HepG2 (cell line): Measurements from ENCODE around the gene PLEKHA3. TPM values are rescaled to one million over a fixed set of nuclear protein-coding genes. Genes with fewer than 3 reads are reported as not detected.

Experiments
- ATAC-seq: fragments of 200-7000 bp; cut with Tn5 transposase; 3 replicates; pipeline ENCODE4 v1.9.1; 2020; ENCODE audit warnings: mild to moderate bottlenecking, moderate library complexity
- BruUV-seq: library from RNA; stranded (reverse); fragments of 400-500 nt; replicated peaks from 2 replicates; lab custom pipeline; 2021; lab: Mats Ljungman, UMichigan
- CTCF ChIA-PET: fragments of 300-600 bp; formaldehyde crosslinking; extraction: SDS; loops from one replicate; lab custom pipeline; 2021; ENCODE audit warnings: low total read pairs, inconsistent platforms, low intra/inter-chr PET ratio; lab: Yijun Ruan, JAX
- POLR2A ChIA-PET: fragments of 350-600 bp; sonication (Branson Sonifier 250); formaldehyde crosslinking; loops from one replicate; lab custom pipeline; 2020; ENCODE audit warnings: antibody characterized with exemption, inconsistent platforms; lab: Yijun Ruan, JAX
- DNase-seq: peaks from one replicate; pipeline ENCODE4 v3.0.0-alpha.2; 2015; ENCODE audit warnings: low spot score
- FAIRE-seq: peaks from 3 replicates; lab custom pipeline; 2011; peaks lifted over from hg19 to GRCh38; lab: Jason Lieb, UNC
- H2AFZ ChIP-seq: one replicate; pipeline ENCODE4 v1.6.1; 2011; ENCODE audit warnings: low read length, inconsistent platforms
- H3K27ac ChIP-seq: fragments of 300-600 bp; 3 replicates; pipeline ENCODE4 v1.8.0; 2011; ENCODE audit warnings: mixed run types, mild to moderate bottlenecking, mixed read lengths, low read length, inconsistent platforms; ENCODE audit not compliant: insufficient read depth; ENCODE audit errors: extremely low read length
- H3K27me3 ChIP-seq, 2 experiments: fragments of 200-600 bp in 1 of 2; 2 replicates in 1 of 2; 3 replicates in 1 of 2; pipeline versions ENCODE4 v1.6.0 to v1.8.0; 2011; ENCODE audit warnings: low read length in 2 of 2, mild to moderate bottlenecking in 2 of 2, moderate library complexity in 2 of 2, inconsistent platforms in 1 of 2; ENCODE audit not compliant: insufficient read depth in 2 of 2, control insufficient read depth in 1 of 2
- H3K36me3 ChIP-seq, 2 experiments: fragments of 200-600 bp in 1 of 2; replicated peaks in 1 of 2; 2 replicates in 1 of 2; 3 replicates in 1 of 2; pipeline versions ENCODE4 v1.5.1 to v1.8.0; 2011; ENCODE audit warnings: low read length in 2 of 2, inconsistent platforms in 1 of 2; ENCODE audit not compliant: insufficient read depth in 2 of 2, control insufficient read depth in 1 of 2
- H3K4me1 ChIP-seq: 2 replicates; pipeline ENCODE4 v1.5.1; 2012; ENCODE audit warnings: low read length, inconsistent platforms; ENCODE audit not compliant: insufficient read depth
- H3K4me2 ChIP-seq: 2 replicates; pipeline ENCODE4 v1.6.0; 2011; ENCODE audit warnings: low read depth, low read length, inconsistent platforms
- H3K4me3 ChIP-seq, 3 experiments: fragments of 200-600 bp in 1 of 3; sonication (generic), shearing (Covaris generic) in 1 of 3; replicated peaks in 1 of 3; 2 replicates each; pipeline ENCODE4 v1.5.1; 2011 to 2016; ENCODE audit warnings: low read length in 3 of 3, inconsistent platforms in 2 of 3, low read depth in 2 of 3, mild to moderate bottlenecking in 2 of 3, control low read depth in 1 of 3, mixed read lengths in 1 of 3; ENCODE audit not compliant: insufficient read depth in 1 of 3
- H3K79me2 ChIP-seq: one replicate; pipeline ENCODE4 v1.6.1; 2011; ENCODE audit warnings: low read length, inconsistent platforms; ENCODE audit not compliant: insufficient read depth
- H3K9ac ChIP-seq: 2 replicates; pipeline ENCODE4 v1.6.0; 2011; ENCODE audit warnings: mild to moderate bottlenecking, low read depth, low read length, inconsistent platforms; ENCODE audit not compliant: insufficient read depth
- H3K9me3 ChIP-seq: 2 replicates; pipeline ENCODE4 v1.5.1; 2012; ENCODE audit warnings: mild to moderate bottlenecking, low read length
- H4K20me1 ChIP-seq: 2 replicates; pipeline ENCODE4 v1.6.0; 2011; ENCODE audit warnings: inconsistent platforms, mild to moderate bottlenecking, low read length, moderate library complexity; ENCODE audit not compliant: insufficient read depth
- ATF1 ChIP-seq: IDR thresholded peaks from 2 replicates; pipeline ENCODE4 v1.6.1; 2016; ENCODE audit warnings: mild to moderate bottlenecking, control low read depth
- ELF1 ChIP-seq: sonication (generic); formaldehyde crosslinking; IDR thresholded peaks from 2 replicates; pipeline ENCODE4 v1.4.0; 2020; ENCODE audit warnings: missing genetic modification reagents
- GTF2F1 ChIP-seq: fragments of 150-350 bp; IDR thresholded peaks from 2 replicates; pipeline ENCODE4 v1.6.1; 2014; ENCODE audit warnings: low read length
- HNF1A ChIP-seq, 2 experiments: sonication (generic) in 1 of 2; formaldehyde crosslinking in 1 of 2; IDR thresholded peaks; 2 replicates each; pipeline versions ENCODE4 v1.4.0 to v1.6.1; 2016 to 2020; ENCODE audit warnings: borderline replicate concordance in 1 of 2, low read depth in 1 of 2, mild to moderate bottlenecking in 1 of 2, missing genetic modification reagents in 1 of 2
- HNRNPH1 ChIP-seq: fragments of 200-400 bp; formaldehyde crosslinking; optimal IDR thresholded peaks from 2 replicates; pipeline ENCODE3; 2017; ENCODE audit warnings: mild to moderate bottlenecking, low read depth, low read length
- JUNB ChIP-seq: sonication (generic); formaldehyde crosslinking; IDR thresholded peaks from 2 replicates; pipeline ENCODE4 v1.8.0; 2022; ENCODE audit warnings: missing genetic modification reagents, mild to moderate bottlenecking, borderline replicate concordance
- MBD4 ChIP-seq: IDR thresholded peaks from 2 replicates; pipeline ENCODE4 v1.6.1; 2012; ENCODE audit warnings: low read length, inconsistent platforms, borderline replicate concordance
- THYN1 ChIP-seq: sonication (generic); formaldehyde crosslinking; IDR thresholded peaks from 2 replicates; pipeline ENCODE4 v1.8.1; 2023; ENCODE audit warnings: low read depth, mild to moderate bottlenecking, moderate library complexity, missing genetic modification reagents, borderline replicate concordance
- WIZ ChIP-seq: sonication (generic); formaldehyde crosslinking; IDR thresholded peaks from 2 replicates; pipeline ENCODE4 v1.5.1; 2020; ENCODE audit warnings: mild to moderate bottlenecking, missing genetic modification reagents
- ZNF678 ChIP-seq: sonication (generic); formaldehyde crosslinking; IDR thresholded peaks from 2 replicates; pipeline ENCODE4 v1.4.0; 2020; ENCODE audit warnings: mild to moderate bottlenecking, missing genetic modification reagents
- WGBS: methylation state at CpG from one replicate; pipeline ENCODE4 v1.1.6; 2017; ENCODE audit warnings: low lambda C conversion rate; 5-methylcytosine and 5-hydroxymethylcytosine counted together
- in situ Hi-C: cut with HindIII; loops from 2 replicates; pipeline ENCODE4 v1.10.0; 2017; ENCODE audit warnings: low pct_unique_long_range_greater_than_20kb; ENCODE audit not compliant: extremely low pct_ligation_motif_present
- intact Hi-C: fragments of 100-400 bp; cut with micrococcal nuclease; formaldehyde crosslinking; loops from one replicate; pipeline ENCODE4 v1.10.0; 2022; ENCODE audit not compliant: unreplicated experiment
- polyA plus RNA-seq, 8 experiments: library from polyadenylated mRNA; depleted of rRNA in 3 of 8; stranded (reverse) in 7 of 8; unstranded in 1 of 8; fragments of >200 nt; fragmentation: Illumina TruSeq in 4 of 8; extraction: Trizol in 4 of 8; gene quantifications; 2 replicates each; pipeline versions ENCODE4 v1.2.1 to v1.2.3, GENCODE V29; 2011 to 2016; ENCODE audit warnings: low read depth in 4 of 8, missing spikeins in 1 of 8, mixed read lengths in 1 of 8; ENCODE audit not compliant: insufficient read depth in 1 of 8
- total RNA-seq, 5 experiments: library from RNA; depleted of rRNA; stranded (reverse); fragments of >200 nt; fragmentation: Illumina TruSeq; extraction: Trizol; gene quantifications; 2 replicates each; pipeline ENCODE4 v1.2.3, GENCODE V29; 2016; ENCODE audit warnings: low read depth in 1 of 5

PLEKHA3 gene
- total and polyA plus RNA-seq, 2 of the 13 experiments (the other 11 are each of a cell fraction or from before 2014, with no cell fraction given): 11.7 to 23.1 TPM

- Histone ChIP-seq H4K20me1 (peaks cover 9% of the 10 kb centered on the region; the same call in 1 of the 2 replicates), H3K36me3 (no peaks in the 10 kb centered on the region), H3K4me3 (peak overlapping the region; percentile 80 to 91 (median 82)), H3K4me1 (peaks cover 35% of the 10 kb centered on the region), H3K79me2 (peaks cover 40% of the 10 kb centered on the region), H3K9ac (peak overlapping the region; percentile 86), H3K27me3 (no peaks in the 10 kb centered on the region; a peak in 1 of 5 replicates), H3K9me3 (no peaks in the 10 kb centered on the region), H2AFZ (peak overlapping the region; percentile 81), H3K27ac (peak overlapping the region; percentile 89), H3K4me2 (peak overlapping the region; percentile 91)
- in situ Hi-C loops: no loop called here
- FAIRE-seq (no peak), ATAC-seq (no peak), DNase-seq (no peak)
- intact Hi-C loops: loop anchor here (1.0 kb wide), 2 partner anchors 8 to 26 kb away; partner anchors contain the start of genes PJVK and PRKRA
- no TSS peak for BruUV-seq
- ChIA-PET POLR2A (interaction anchor here (1.0 to 1.9 kb wide), 2 partner anchors 8 to 27 kb away, joined by 3 to 7 read pairs; partner anchors contain the start of genes PJVK and PRKRA), CTCF (no interaction called here)
- under 1% methylated on average over 3 of the region's 3 CpGs for WGBS
- TF ChIP-seq GTF2F1 (0 out of 2 replicates have a peak, but pooled peaks have one; percentile 30), JUNB (CRISPR knock-in tag) (no peak), ZNF678 (CRISPR knock-in tag) (peak; percentile 9; the same call in 1 of the 2 replicates), WIZ (CRISPR knock-in tag) (no peak), THYN1 (CRISPR knock-in tag) (no peak), HNF1A (IDR thresholded peaks at IDR 0.05; ENCODE audit: low read depth) (no peak), HNF1A (CRISPR knock-in tag; IDR thresholded peaks at IDR 0.05; ENCODE audit: borderline replicate concordance) (0 out of 2 replicates have a peak, but pooled peaks have one; percentile 5), MBD4 (0 out of 2 replicates have a peak, but pooled peaks have one; percentile 51), HNRNPH1 (no peak), ELF1 (CRISPR knock-in tag) (0 out of 2 replicates have a peak, but pooled peaks have one; percentile 1), ATF1 (no peak)
Observed at GRCh38 chr2:178477443-178478129, 2.7 kb upstream of the PLEKHA3 start.
